Cardiac muscle cell (in vitro differentiated cells and primary cell): ENCODE data around the gene ZNF614. TPM values are rescaled to one million over a fixed set of nuclear protein-coding genes. Genes with fewer than 3 reads are reported as not detected.

Source experiments
- DNase-seq, 2 donors: peaks; one replicate each; pipeline versions ENCODE4 v3.0.0 to v3.0.0-alpha.2; 2010 to 2017; ENCODE audit warnings: low read depth in 1 of 2, low spot score in 1 of 2
- H3K27ac ChIP-seq: fragments of 200-600 bp; sonication (generic); 2 replicates; pipeline ENCODE4 v1.5.1; 2016
- H3K27me3 ChIP-seq: fragments of 200-600 bp; sonication (generic); 2 replicates; pipeline ENCODE4 v1.6.0; 2016; ENCODE audit warnings: control low read depth
- H3K36me3 ChIP-seq: fragments of 200-600 bp; sonication (generic); 2 replicates; pipeline ENCODE4 v1.5.1; 2016; ENCODE audit warnings: control low read depth
- H3K4me1 ChIP-seq: fragments of 200-600 bp; sonication (generic); 2 replicates; pipeline ENCODE4 v1.8.1; 2017; ENCODE audit warnings: low read depth, mild to moderate bottlenecking, mixed run types
- H3K4me3 ChIP-seq: fragments of 200-600 bp; sonication (generic); 2 replicates; pipeline ENCODE4 v1.5.1; 2016; ENCODE audit warnings: mild to moderate bottlenecking
- H3K9me3 ChIP-seq: fragments of 200-600 bp; sonication (generic); 2 replicates; pipeline ENCODE4 v1.5.1; 2017; ENCODE audit warnings: low read depth, mild to moderate bottlenecking, control low read depth
- CTCF ChIP-seq: IDR thresholded peaks from 2 replicates; pipeline ENCODE4 v1.5.1; 2012; ENCODE audit warnings: low read depth, mild to moderate bottlenecking, low read length
- polyA plus RNA-seq: library from polyadenylated mRNA; unstranded; fragments of >200 nt; fragmentation: Nextera tagmentation; extraction: Ambion mirVana; gene quantifications from 2 replicates; pipeline ENCODE4 v1.2.1, GENCODE V29; 2016
- total RNA-seq: library from RNA; depleted of rRNA; stranded (reverse); fragments of >200 nt; gene quantifications from 2 replicates; pipeline ENCODE4 v1.2.3, GENCODE V29; 2016

ZNF614 gene
- total and polyA plus RNA-seq, 2 experiments from 2014 or later: 11.6 to 13.3 TPM

- Histone ChIP-seq H3K27me3 (no peaks in the 10 kb centered on the region), H3K27ac (no peak overlapping the region), H3K36me3 (peaks cover 40% of the 10 kb centered on the region), H3K4me1 (no peaks in the 10 kb centered on the region), H3K4me3 (no peak overlapping the region), H3K9me3 (peaks cover 4% of the 10 kb centered on the region)
- TF ChIP-seq CTCF: no peak
- DNase-seq: no peak
Measured at GRCh38 chr19:51970718-51971117, 57.5 kb downstream of the ZNF614 start.

- Histone ChIP-seq H3K36me3 (peaks cover 36% of the 10 kb centered on the region), H3K9me3 (no peaks in the 10 kb centered on the region)
Measured at GRCh38 chr19:51965583-51965982, 62.6 kb downstream of the ZNF614 start.

More at GRCh38 chr19:51965583-51965982, 62.6 kb downstream of the ZNF614 start:
- DNase-seq: no peak
- no peak for TF ChIP-seq CTCF
- Histone ChIP-seq H3K4me3 (no peak overlapping the region), H3K27ac (no peak overlapping the region), H3K4me1 (peaks cover 9% of the 10 kb centered on the region), H3K27me3 (no peaks in the 10 kb centered on the region)

Other genes with a start within 250 kb of the ZNF614 start
- gene FPR3, start 233.2 kb downstream of the ZNF614 start, total RNA-seq: not detected in 2 replicates
- not detected in 2 replicates for gene FPR3, start 233.2 kb downstream of the ZNF614 start, polyA plus RNA-seq
- 22.2 and 31.6 TPM in 2 replicates for gene ZNF577, start 140.4 kb downstream of the ZNF614 start, total RNA-seq
- 27.6 and 39.0 TPM in 2 replicates for gene ZNF577, start 140.4 kb downstream of the ZNF614 start, polyA plus RNA-seq
- gene ZNF649, start 123.4 kb downstream of the ZNF614 start, total RNA-seq: 17.3 and 26.3 TPM in 2 replicates
- 17.4 and 18.1 TPM in 2 replicates for gene ZNF649, start 123.4 kb downstream of the ZNF614 start, polyA plus RNA-seq
- gene ZNF613, start 100.9 kb downstream of the ZNF614 start, total RNA-seq: 7.1 and 14.4 TPM in 2 replicates
- gene ZNF613, start 100.9 kb downstream of the ZNF614 start, polyA plus RNA-seq: 9.3 and 11.6 TPM in 2 replicates
- 7.4 and 10.4 TPM in 2 replicates for gene ZNF350, start 41.5 kb downstream of the ZNF614 start, total RNA-seq
- 9.2 and 12.0 TPM in 2 replicates for gene ZNF350, start 41.5 kb downstream of the ZNF614 start, polyA plus RNA-seq
- 7.9 and 11.7 TPM in 2 replicates for gene ZNF615, start 20.2 kb downstream of the ZNF614 start, total RNA-seq
- gene ZNF615, start 20.2 kb downstream of the ZNF614 start, polyA plus RNA-seq: 5.8 and 9.4 TPM in 2 replicates
- 13.9 and 16.0 TPM in 2 replicates for gene ZNF432, start 20.5 kb upstream of the ZNF614 start, total RNA-seq
- 9.7 and 11.9 TPM in 2 replicates for gene ZNF432, start 20.5 kb upstream of the ZNF614 start, polyA plus RNA-seq
- 14.4 and 17.7 TPM in 2 replicates for gene ZNF841, start 67.4 kb upstream of the ZNF614 start, total RNA-seq
- 2.9 and 7.7 TPM in 2 replicates for gene ZNF841, start 67.4 kb upstream of the ZNF614 start, polyA plus RNA-seq
- gene ZNF616, start 111.6 kb upstream of the ZNF614 start, total RNA-seq: 9.1 and 11.9 TPM in 2 replicates
- 7.7 and 15.3 TPM in 2 replicates for gene ZNF616, start 111.6 kb upstream of the ZNF614 start, polyA plus RNA-seq
- gene ZNF836, start 143.2 kb upstream of the ZNF614 start, total RNA-seq: 9.4 and 13.1 TPM in 2 replicates
- gene ZNF836, start 143.2 kb upstream of the ZNF614 start, polyA plus RNA-seq: 7.3 and 10.8 TPM in 2 replicates
- 641 and 821 TPM in 2 replicates for gene PPP2R1A, start 161.7 kb upstream of the ZNF614 start, total RNA-seq
- gene PPP2R1A, start 161.7 kb upstream of the ZNF614 start, polyA plus RNA-seq: 724 and 813 TPM in 2 replicates
- 8.4 and 10.9 TPM in 2 replicates for gene ZNF766, start 241.2 kb upstream of the ZNF614 start, total RNA-seq
- gene ZNF766, start 241.2 kb upstream of the ZNF614 start, polyA plus RNA-seq: 26.5 and 27.9 TPM in 2 replicates